Mesenchymal stem cell (in vitro differentiated cells and primary cell): ENCODE results near the gene SCN8A.

Experiments
- DNase-seq: peaks from one replicate; pipeline ENCODE4 v3.0.0-alpha.2; 2013
- H2AFZ ChIP-seq: one replicate; pipeline ENCODE4 v1.6.1; 2013; ENCODE audit warnings: low read depth, mild to moderate bottlenecking, control low read depth, inconsistent platforms, low read length, moderate library complexity
- H2AK5ac ChIP-seq: 2 replicates; pipeline ENCODE4 v1.6.1; 2013; ENCODE audit warnings: low read length, moderate library complexity, mild to moderate bottlenecking, inconsistent platforms; ENCODE audit not compliant: severe bottlenecking
- H2BK120ac ChIP-seq: one replicate; pipeline ENCODE4 v1.6.1; 2013; ENCODE audit warnings: low read depth, mild to moderate bottlenecking, inconsistent platforms, low read length, moderate library complexity
- H2BK12ac ChIP-seq, 2 experiments: one replicate each; pipeline ENCODE4 v1.6.1; 2013; ENCODE audit warnings: inconsistent platforms in 2 of 2, low read length in 2 of 2, mild to moderate bottlenecking in 2 of 2, moderate library complexity in 2 of 2, control low read depth in 1 of 2
- H2BK15ac ChIP-seq: one replicate; pipeline ENCODE4 v1.6.1; 2013; ENCODE audit warnings: mild to moderate bottlenecking, low read depth, inconsistent platforms; ENCODE audit not compliant: poor library complexity, severe bottlenecking
- H2BK5ac ChIP-seq: 2 replicates; pipeline ENCODE4 v1.6.1; 2013; ENCODE audit warnings: low read depth, mild to moderate bottlenecking, low read length, control low read depth, inconsistent platforms; ENCODE audit not compliant: poor library complexity, severe bottlenecking
- H3K14ac ChIP-seq, 2 experiments: one replicate each; pipeline ENCODE4 v1.6.1; 2013; ENCODE audit warnings: inconsistent platforms in 2 of 2, low read length in 2 of 2, control low read depth in 1 of 2, mild to moderate bottlenecking in 1 of 2, moderate library complexity in 1 of 2
- H3K18ac ChIP-seq, 2 experiments: one replicate each; pipeline ENCODE4 v1.6.1; 2013; ENCODE audit warnings: inconsistent platforms in 2 of 2, low read length in 2 of 2, control low read depth in 1 of 2, low read depth in 1 of 2, mild to moderate bottlenecking in 1 of 2
- H3K23ac ChIP-seq, 2 experiments: one replicate each; pipeline ENCODE4 v1.6.1; 2013; ENCODE audit warnings: inconsistent platforms in 2 of 2, low read length in 2 of 2, mild to moderate bottlenecking in 2 of 2, moderate library complexity in 2 of 2, control low read depth in 1 of 2
- H3K27ac ChIP-seq: 2 replicates; pipeline ENCODE4 v1.5.1; 2013; ENCODE audit warnings: mild to moderate bottlenecking, moderate library complexity, low read length, control low read depth, inconsistent platforms; ENCODE audit not compliant: poor library complexity, severe bottlenecking
- H3K27me3 ChIP-seq, 2 experiments: 2 replicates each; pipeline versions ENCODE4 v1.6.1 to v1.7.0; 2013; ENCODE audit warnings: low read length in 2 of 2, mild to moderate bottlenecking in 2 of 2, moderate library complexity in 2 of 2, control low read depth in 1 of 2, inconsistent platforms in 1 of 2; ENCODE audit not compliant: control insufficient read depth in 1 of 2, insufficient read depth in 1 of 2
- H3K36me3 ChIP-seq, 2 experiments: 2 replicates each; pipeline versions ENCODE4 v1.6.1 to v1.7.0; 2013; ENCODE audit warnings: low read length in 2 of 2, control low read depth in 1 of 2, inconsistent platforms in 1 of 2, low read depth in 1 of 2, mild to moderate bottlenecking in 1 of 2; ENCODE audit not compliant: insufficient read depth in 2 of 2, control insufficient read depth in 1 of 2
- H3K4ac ChIP-seq, 2 experiments: one replicate each; pipeline ENCODE4 v1.6.1; 2013; ENCODE audit warnings: inconsistent platforms in 2 of 2, low read length in 2 of 2, mild to moderate bottlenecking in 2 of 2, moderate library complexity in 2 of 2, control low read depth in 1 of 2, low read depth in 1 of 2
- H3K4me1 ChIP-seq: 2 replicates; pipeline ENCODE4 v1.6.1; 2013; ENCODE audit warnings: low read depth, low read length, control low read depth; ENCODE audit not compliant: control insufficient read depth, insufficient read depth
- H3K4me2 ChIP-seq: 2 replicates; pipeline ENCODE4 v1.6.1; 2013; ENCODE audit warnings: low read length, mild to moderate bottlenecking, inconsistent platforms; ENCODE audit not compliant: poor library complexity, severe bottlenecking
- H3K4me3 ChIP-seq, 2 experiments: 2 replicates each; pipeline versions ENCODE4 v1.5.1 to v1.7.0; 2013; ENCODE audit warnings: low read length in 2 of 2, mild to moderate bottlenecking in 2 of 2, control low read depth in 1 of 2, low read depth in 1 of 2; ENCODE audit not compliant: insufficient read depth in 1 of 2
- H3K79me1 ChIP-seq: replicated peaks from 2 replicates; pipeline ENCODE4 v1.6.1; 2013; ENCODE audit warnings: mild to moderate bottlenecking, control low read depth, low read length, inconsistent platforms; ENCODE audit not compliant: poor library complexity, severe bottlenecking
- H3K9ac ChIP-seq: 2 replicates; pipeline ENCODE4 v1.7.0; 2013; ENCODE audit warnings: mild to moderate bottlenecking, low read length, moderate library complexity
- H3K9me3 ChIP-seq: 2 replicates; pipeline ENCODE4 v1.7.0; 2013; ENCODE audit warnings: mild to moderate bottlenecking, low read length; ENCODE audit not compliant: control insufficient read depth
- H4K8ac ChIP-seq: one replicate; pipeline ENCODE4 v1.6.1; 2013; ENCODE audit warnings: inconsistent platforms, mild to moderate bottlenecking, low read length, moderate library complexity
- H4K91ac ChIP-seq: one replicate; pipeline ENCODE4 v1.6.1; 2013; ENCODE audit warnings: mild to moderate bottlenecking, low read length, inconsistent platforms
- WGBS: methylation state at CpG from one replicate; pipeline ENCODE4 v1.1.7; 2013; ENCODE audit warnings: mixed read lengths; 5-methylcytosine and 5-hydroxymethylcytosine counted together

The SCN8A gene

GRCh38 chr12:51721282-51721940 lies 130.4 kb downstream of the SCN8A start:
- H2BK12ac ChIP-seq, result no peak overlapping the region
- H2AFZ ChIP-seq, result peak overlapping the region; percentile 33
- H3K36me3 ChIP-seq, result peaks cover 0 to 45% of the 10 kb centered on the region in 2 experiments
- DNase-seq, result peak; percentile 41
- H2BK5ac ChIP-seq, result no peak overlapping the region
- peak overlapping the region in 1 of 2 experiments; percentile 67 for H3K4me3 ChIP-seq
- H3K18ac ChIP-seq, result no peak overlapping the region
- H3K23ac ChIP-seq, result peak overlapping the region in 1 of 2 experiments; percentile 42
- WGBS, result 17% methylated on average over 44 of the region's 44 CpGs
- no peak overlapping the region for H3K27ac ChIP-seq
- H4K91ac ChIP-seq, result no peak overlapping the region
- no peaks in the 10 kb centered on the region for H3K79me1 ChIP-seq
- H3K9me3 ChIP-seq, result no peaks in the 10 kb centered on the region
- H3K9ac ChIP-seq, result peak overlapping the region; percentile 67
- no peak overlapping the region for H2BK120ac ChIP-seq
- H2AK5ac ChIP-seq, result no peak overlapping the region
- no peak overlapping the region for H4K8ac ChIP-seq
- peak overlapping the region in 1 of 2 experiments; percentile 11 for H3K14ac ChIP-seq
- H3K27me3 ChIP-seq, result peaks cover 0 to 16% of the 10 kb centered on the region in 2 experiments
- H2BK15ac ChIP-seq, result peak overlapping the region; percentile 37
- H3K4ac ChIP-seq, result peak overlapping the region in 1 of 2 experiments; percentile 24
- peaks cover 7% of the 10 kb centered on the region for H3K4me1 ChIP-seq
- H3K4me2 ChIP-seq, result peak overlapping the region; percentile 59

- Histone ChIP-seq H4K91ac (no peak overlapping the region), H3K23ac (no peak overlapping the region), H2BK5ac (no peak overlapping the region), H3K4me3 (no peak overlapping the region), H2BK120ac (no peak overlapping the region), H3K9ac (no peak overlapping the region), H3K36me3 (peaks cover 0 to 48% of the 10 kb centered on the region in 2 experiments), H4K8ac (no peak overlapping the region), H2AFZ (no peak overlapping the region), H3K9me3 (no peaks in the 10 kb centered on the region), H3K18ac (no peak overlapping the region), H2BK15ac (no peak overlapping the region), H2AK5ac (no peak overlapping the region), H3K4ac (no peak overlapping the region), H3K27ac (no peak overlapping the region), H3K4me1 (peaks cover 7% of the 10 kb centered on the region), H3K79me1 (no peaks in the 10 kb centered on the region), H3K14ac (no peak overlapping the region), H3K27me3 (peaks cover 0 to 16% of the 10 kb centered on the region in 2 experiments), H3K4me2 (no peak overlapping the region), H2BK12ac (no peak overlapping the region)
- no peak for DNase-seq
Observed at GRCh38 chr12:51722431-51722830, 131.4 kb downstream of the SCN8A start.

- peaks cover 0 to 14% of the 10 kb centered on the region in 2 experiments for H3K27me3 ChIP-seq
- no peak overlapping the region for H3K23ac ChIP-seq
- H3K14ac ChIP-seq, result no peak overlapping the region
- H3K27ac ChIP-seq, result no peak overlapping the region
- no peak overlapping the region for H3K4ac ChIP-seq
- no peak overlapping the region for H2BK120ac ChIP-seq
- no peak overlapping the region for H2AK5ac ChIP-seq
- no CpG with 5 or more reads among the region's 1 CpG for WGBS
- no peak overlapping the region for H4K8ac ChIP-seq
- no peak overlapping the region for H3K4me2 ChIP-seq
- no peak overlapping the region for H3K18ac ChIP-seq
- H4K91ac ChIP-seq, result no peak overlapping the region
- DNase-seq, result no peak
- no peak overlapping the region for H2BK12ac ChIP-seq
- no peak overlapping the region for H3K9ac ChIP-seq
- no peak overlapping the region for H3K4me3 ChIP-seq
- no peak overlapping the region for H2BK15ac ChIP-seq
- no peak overlapping the region for H2BK5ac ChIP-seq
- no peaks in the 10 kb centered on the region for H3K79me1 ChIP-seq
- H2AFZ ChIP-seq, result no peak overlapping the region
- H3K36me3 ChIP-seq, result peaks cover 0 to 58% of the 10 kb centered on the region in 2 experiments
- H3K4me1 ChIP-seq, result peaks cover 7% of the 10 kb centered on the region
- no peaks in the 10 kb centered on the region for H3K9me3 ChIP-seq
Observed at GRCh38 chr12:51726161-51726560, 135.1 kb downstream of the SCN8A start.

- Histone ChIP-seq H3K4me3 (no peak overlapping the region), H3K4ac (no peak overlapping the region), H3K18ac (no peak overlapping the region), H4K91ac (no peak overlapping the region), H3K14ac (no peak overlapping the region), H3K27ac (no peak overlapping the region), H2BK120ac (no peak overlapping the region), H3K9ac (no peak overlapping the region), H2AK5ac (no peak overlapping the region), H2AFZ (no peak overlapping the region), H2BK5ac (no peak overlapping the region), H4K8ac (no peak overlapping the region), H3K36me3 (peaks cover 0 to 56% of the 10 kb centered on the region in 2 experiments), H3K9me3 (no peaks in the 10 kb centered on the region), H3K4me1 (no peaks in the 10 kb centered on the region), H2BK15ac (no peak overlapping the region), H3K27me3 (peaks cover 0 to 6% of the 10 kb centered on the region in 2 experiments), H3K23ac (no peak overlapping the region), H3K4me2 (no peak overlapping the region), H2BK12ac (no peak overlapping the region), H3K79me1 (no peaks in the 10 kb centered on the region)
- 100% methylated on average over 2 of the region's 2 CpGs for WGBS
- no peak for DNase-seq
Observed at GRCh38 chr12:51726931-51727330, 135.9 kb downstream of the SCN8A start.
